GM18498 (cell line): ENCODE results near the gene EVC2.
"Not testable (repeated sequence)": the region's sequence is repeated elsewhere in the genome, so short reads cannot be mapped to it uniquely, and the experiment has no call there.

Experiments used
- ATAC-seq: cut with Tn5 transposase; IDR thresholded peaks from one replicate; pipeline ENCODE4 v1.9.1; 2021; ENCODE audit warnings: mild to moderate bottlenecking, moderate library complexity; ENCODE audit not compliant: unreplicated experiment

The EVC2 gene

GRCh38 chr4:5629542-5629941, 78.8 kb downstream of the EVC2 start:
- ATAC-seq: no peak

GRCh38 chr4:5626913-5627312, 81.4 kb downstream of the EVC2 start:
- no peak for ATAC-seq

- ATAC-seq: no peak
Observed at GRCh38 chr4:5622596-5622995, 85.8 kb downstream of the EVC2 start.

- no peak for ATAC-seq
Observed at GRCh38 chr4:5619913-5620625, 88.3 kb downstream of the EVC2 start.

GRCh38 chr4:5618051-5618960, 90.1 kb downstream of the EVC2 start:
- ATAC-seq: no peak

GRCh38 chr4:5616331-5616950, 91.9 kb downstream of the EVC2 start:
- no peak for ATAC-seq

- ATAC-seq: no peak
Observed at GRCh38 chr4:5615496-5616075, 92.8 kb downstream of the EVC2 start.

GRCh38 chr4:5611750-5612149, 96.6 kb downstream of the EVC2 start:
- ATAC-seq: no peak

- no peak for ATAC-seq
Observed at GRCh38 chr4:5609306-5610007, 98.9 kb downstream of the EVC2 start.

- not testable (repeated sequence) for ATAC-seq
Observed at GRCh38 chr4:5593828-5594227, 114.5 kb downstream of the EVC2 start.

- ATAC-seq: no peak
Observed at GRCh38 chr4:5592272-5592671, 116.1 kb downstream of the EVC2 start.

GRCh38 chr4:5589495-5589894, 118.9 kb downstream of the EVC2 start:
- ATAC-seq: no peak

- no peak for ATAC-seq
Observed at GRCh38 chr4:5588046-5588445, 120.3 kb downstream of the EVC2 start.

GRCh38 chr4:5575941-5576340, 132.4 kb downstream of the EVC2 start:
- no peak for ATAC-seq

- no peak for ATAC-seq
Observed at GRCh38 chr4:5574386-5574785, 134.0 kb downstream of the EVC2 start.

- ATAC-seq: no peak
Observed at GRCh38 chr4:5573965-5574364, 134.4 kb downstream of the EVC2 start.

GRCh38 chr4:5572751-5573150, 135.6 kb downstream of the EVC2 start:
- no peak for ATAC-seq

- no peak for ATAC-seq
Observed at GRCh38 chr4:5572114-5572513, 136.2 kb downstream of the EVC2 start.

GRCh38 chr4:5571646-5572045, 136.7 kb downstream of the EVC2 start:
- no peak for ATAC-seq

- no peak for ATAC-seq
Observed at GRCh38 chr4:5569451-5569850, 138.9 kb downstream of the EVC2 start.

- ATAC-seq: no peak
Observed at GRCh38 chr4:5568931-5569330, 139.4 kb downstream of the EVC2 start.
